NCI-H345 (cell line): ENCODE results near the gene TRIO.

Experiments used
- DNase-seq: peaks from one replicate; lab custom pipeline; 2025; lab: John Stamatoyannopoulos, UW

The TRIO gene

DNA sequence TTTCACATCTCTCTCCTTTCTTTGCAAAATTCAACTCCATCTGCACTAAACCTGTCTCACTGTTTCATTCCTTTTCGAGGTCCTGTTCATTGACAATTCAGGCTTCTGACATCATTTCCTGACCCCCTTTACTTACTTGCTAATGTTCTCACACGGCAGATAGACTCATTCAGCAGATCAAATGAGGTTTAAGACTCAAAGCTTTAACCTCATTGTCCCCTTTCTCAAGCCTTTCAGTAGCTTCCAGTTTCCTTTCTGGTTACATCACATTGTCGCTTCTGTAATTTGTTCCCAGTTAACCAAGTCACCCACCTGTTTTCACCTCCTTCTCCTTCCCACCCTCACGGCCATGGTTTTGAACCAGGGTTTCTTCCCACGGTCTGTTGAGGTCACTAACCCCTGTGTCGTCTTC lies 295.1 kb downstream of the TRIO start:
- DNase-seq: no peak

DNA sequence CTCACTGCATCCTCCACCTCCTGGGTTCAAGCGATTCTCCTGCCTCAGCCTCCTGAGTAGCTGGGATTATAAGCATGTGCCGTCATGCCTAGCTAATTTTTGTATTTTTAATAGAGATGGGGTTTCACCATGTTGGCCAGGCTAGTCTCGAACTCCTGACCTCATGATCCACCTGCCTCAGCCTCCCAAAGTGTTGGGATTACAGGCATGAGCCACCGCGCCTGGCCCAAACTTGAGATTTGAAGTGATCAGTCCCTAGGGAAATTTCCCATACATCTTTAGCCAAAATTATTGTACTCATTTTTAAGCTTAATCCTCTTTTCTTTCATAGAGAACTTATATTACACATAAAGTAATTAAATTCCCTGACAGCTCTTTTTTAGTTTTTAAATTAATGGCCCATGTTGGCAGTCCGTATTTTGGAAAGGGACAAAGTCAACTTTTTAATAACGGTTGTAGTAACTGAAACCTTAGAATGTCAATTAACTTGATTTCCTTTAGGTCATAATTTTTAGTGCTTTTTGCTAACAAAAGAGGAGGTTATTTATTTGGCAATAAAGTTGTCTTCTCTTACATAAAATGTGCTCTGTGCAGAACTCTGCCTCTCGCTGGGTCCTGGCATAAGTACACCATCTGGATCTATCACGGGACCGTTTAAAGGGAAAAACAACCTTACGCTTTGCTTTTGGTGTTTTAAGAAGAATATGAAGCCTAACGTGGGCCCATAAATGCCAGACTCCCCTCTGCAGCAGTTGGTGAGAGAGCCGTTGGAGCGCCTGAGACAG lies 296.1 kb downstream of the TRIO start:
- no peak for DNase-seq

DNA sequence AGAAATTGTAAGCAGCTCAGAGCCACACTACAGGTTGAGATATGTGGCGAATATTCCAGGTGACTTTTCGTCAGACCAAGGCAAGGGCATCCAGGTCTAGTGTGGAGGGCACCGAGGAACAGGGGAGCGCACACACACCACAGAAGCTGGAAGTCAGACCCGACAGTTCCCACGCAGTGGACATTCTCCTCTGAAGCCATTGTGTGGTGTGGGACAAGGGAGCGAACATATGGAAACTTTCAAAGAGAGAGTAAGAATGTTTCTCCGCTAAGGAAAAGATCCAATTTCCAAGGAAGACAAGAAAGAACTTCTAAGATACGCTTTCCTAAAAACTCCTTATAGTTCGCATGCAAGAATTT lies 297.1 kb downstream of the TRIO start:
- DNase-seq: no peak

DNA sequence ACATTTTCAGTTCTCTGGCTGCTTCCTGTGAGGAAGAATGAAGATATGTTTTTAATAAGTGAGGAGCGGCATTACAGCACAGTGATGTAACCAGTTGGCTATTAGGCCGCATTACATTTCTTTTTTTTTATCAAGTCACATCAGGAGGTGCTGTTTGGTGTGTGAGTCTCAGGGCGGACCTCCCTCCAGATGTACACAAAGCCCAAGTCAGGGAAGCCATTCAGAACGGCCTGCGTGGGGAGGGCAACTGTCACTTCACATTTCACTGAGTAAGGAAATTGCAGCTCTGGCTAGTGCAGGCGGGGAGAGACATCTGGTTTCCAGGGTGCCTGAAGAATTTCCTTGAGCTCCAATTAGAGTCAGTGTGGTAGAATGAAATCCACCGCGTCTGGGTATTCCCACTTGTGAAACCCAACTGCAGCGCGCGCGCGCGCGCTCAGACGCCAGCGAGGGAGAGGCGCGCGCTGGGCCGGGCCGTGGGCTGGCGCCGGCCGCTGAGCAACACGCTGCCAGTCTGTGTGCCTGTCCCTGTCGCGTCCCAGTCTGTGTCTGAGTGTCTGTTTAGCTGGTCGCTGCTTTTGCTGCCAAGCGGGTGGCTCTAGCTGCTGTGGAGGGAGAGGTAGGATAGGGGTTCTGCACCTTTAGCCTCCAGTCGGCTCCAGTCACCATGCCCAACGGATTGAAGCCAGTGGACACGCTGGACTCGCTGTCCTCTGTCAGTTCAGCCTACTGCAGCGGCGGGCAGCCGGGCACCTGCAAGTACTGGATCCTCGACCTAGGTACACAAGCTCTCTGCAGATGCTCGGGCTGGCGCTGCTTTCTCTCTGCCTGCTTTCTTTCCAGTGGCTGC lies 297.7 kb downstream of the TRIO start:
- no peak for DNase-seq

DNA sequence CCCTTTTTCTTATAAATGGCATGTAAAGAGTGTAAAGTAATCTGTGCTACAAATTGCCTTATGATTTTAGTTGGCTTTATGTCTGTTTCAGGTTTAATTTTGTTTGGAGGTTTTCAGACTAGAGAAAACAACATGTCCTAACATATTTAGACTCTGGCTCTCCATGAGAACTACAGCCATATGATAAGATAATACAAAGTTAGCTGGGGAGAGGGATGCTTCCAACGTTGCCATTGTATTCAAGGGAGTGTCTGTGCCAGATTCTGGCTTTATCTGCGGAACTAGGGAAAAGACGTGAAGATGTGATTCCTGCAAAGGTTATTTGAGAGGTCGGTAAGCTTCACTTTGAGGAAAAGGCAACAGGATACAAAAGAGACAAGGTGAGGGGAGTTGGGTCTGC lies 298.5 kb downstream of the TRIO start:
- DNase-seq: no peak

DNA sequence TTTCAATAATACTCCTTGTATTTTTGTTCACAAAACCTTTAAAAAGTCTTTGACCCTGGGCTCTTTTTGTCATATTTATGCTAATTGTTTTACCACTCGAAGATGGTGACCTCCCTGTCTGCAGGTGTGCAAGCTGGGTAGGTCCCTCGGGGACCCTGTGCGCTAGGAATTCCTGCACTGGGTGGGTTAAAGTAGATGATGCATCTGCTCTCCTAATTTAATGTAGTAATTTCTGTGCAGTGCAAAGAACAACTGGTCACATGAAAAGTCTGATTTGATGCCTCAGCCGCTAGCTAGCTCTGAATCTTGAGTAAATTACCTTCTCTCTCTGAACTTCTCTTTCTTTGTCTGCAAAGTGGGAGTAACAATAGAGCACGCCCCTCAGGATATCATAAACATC lies 299.4 kb downstream of the TRIO start:
- no peak for DNase-seq

- DNase-seq: no peak
Measured at GRCh38 chr5:14443671-14444093, 300.5 kb downstream of the TRIO start.

DNA sequence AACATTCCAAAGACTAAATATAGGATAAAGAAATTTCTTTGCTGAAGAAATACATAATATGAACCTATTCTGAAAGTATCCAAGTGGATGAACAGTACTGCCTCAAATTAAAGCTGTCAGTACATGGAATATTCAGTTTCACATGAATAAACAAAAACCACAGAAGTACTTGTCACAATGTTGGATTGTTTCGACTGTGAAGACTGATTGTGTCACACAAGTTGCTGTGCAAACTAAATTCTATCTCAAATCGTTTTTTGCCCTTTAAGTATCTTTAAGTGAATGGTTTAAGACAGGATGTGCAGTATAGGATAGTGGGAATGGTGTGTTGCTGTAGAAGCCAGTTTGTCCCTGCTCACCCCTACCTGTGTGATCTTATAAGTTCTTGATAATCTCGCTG lies 301.0 kb downstream of the TRIO start:
- DNase-seq: no peak

- no peak for DNase-seq
Measured at GRCh38 chr5:14445013-14445412, 301.9 kb downstream of the TRIO start.

DNA sequence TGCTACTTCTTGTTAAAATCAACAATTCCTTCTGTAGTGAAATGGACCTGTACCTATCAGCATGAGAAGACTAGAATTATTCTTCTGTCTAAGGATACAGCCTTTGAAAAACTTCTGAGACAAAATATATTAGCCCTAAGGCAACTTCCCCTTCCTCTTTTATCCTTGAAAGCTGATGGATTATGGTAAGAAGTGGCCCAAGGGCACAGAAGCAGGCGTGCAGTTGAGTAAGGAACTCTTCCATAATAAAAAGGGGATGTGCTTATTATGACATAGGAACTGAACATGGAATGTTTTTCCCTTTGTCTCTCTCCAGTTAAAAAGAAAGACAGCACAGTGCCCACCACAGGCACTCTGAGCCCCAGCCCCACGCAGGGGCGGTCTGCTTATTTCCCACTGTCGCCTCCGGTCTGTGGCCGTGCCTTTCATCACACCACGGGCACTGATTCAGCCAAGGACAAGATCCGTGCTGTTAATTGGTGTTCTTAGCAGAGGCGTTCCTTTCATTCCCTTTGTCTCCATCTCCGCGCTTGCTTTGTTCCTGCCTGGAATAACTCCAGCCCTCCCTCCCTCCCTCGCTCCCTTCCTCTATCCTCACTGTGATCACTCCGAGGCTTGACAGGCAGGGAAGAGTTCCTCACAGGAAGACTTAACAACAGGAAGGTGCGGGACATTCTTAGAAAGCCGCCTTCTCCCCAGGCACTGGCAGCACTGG lies 302.6 kb downstream of the TRIO start:
- peak; percentile 43 for DNase-seq

GRCh38 chr5:14447958-14448911 lies 305.1 kb downstream of the TRIO start:
- DNase-seq: no peak

DNA sequence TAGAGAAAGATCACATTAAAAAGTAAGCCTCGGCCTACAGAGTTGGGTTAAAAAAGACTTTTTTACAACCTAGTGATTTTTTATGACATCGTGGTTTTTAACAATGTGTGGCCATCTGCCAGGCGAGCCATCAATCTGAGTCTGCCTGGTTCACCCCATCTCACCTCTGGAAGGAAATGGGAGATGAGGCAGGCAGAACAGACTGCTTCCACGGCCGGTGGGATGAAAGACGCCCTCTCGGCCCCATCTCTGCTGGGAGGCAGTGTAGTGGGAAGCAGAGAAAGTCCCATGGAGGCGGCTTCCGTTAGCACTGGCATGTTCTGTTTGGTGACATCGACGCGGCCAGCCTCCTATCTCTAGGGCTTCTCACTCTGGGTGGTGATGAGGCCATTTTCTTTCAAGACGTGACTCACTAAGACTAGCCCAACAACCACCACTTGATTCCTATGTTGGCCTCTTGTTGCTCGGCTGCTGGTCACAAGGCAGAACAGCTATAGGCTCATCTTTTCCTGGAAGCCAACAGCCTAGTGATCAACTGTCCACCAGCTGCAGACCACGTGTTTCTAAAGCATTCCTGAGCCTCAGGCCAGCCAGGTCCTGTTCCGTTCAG lies 306.0 kb downstream of the TRIO start:
- no peak for DNase-seq

GRCh38 chr5:14450018-14450524 lies 306.9 kb downstream of the TRIO start:
- no peak for DNase-seq

DNA sequence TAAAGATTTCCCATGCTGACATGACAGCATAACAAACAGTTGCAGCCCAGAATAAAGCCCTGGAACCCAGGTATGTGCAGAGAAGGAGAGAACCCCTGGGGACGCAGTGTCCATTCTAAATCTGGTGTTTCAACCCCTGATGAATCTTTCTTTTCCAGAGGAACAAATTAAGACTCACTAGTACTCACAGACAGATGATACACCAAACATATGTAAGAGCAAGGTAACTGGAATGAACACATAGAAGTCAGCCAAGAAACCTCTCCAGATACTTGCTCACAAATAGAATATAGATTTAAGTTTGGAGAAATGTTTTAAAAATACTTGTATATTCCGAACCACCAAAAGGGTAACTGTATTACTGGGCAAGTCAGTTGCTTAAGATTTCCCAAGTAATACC lies 307.6 kb downstream of the TRIO start:
- no peak for DNase-seq

DNA sequence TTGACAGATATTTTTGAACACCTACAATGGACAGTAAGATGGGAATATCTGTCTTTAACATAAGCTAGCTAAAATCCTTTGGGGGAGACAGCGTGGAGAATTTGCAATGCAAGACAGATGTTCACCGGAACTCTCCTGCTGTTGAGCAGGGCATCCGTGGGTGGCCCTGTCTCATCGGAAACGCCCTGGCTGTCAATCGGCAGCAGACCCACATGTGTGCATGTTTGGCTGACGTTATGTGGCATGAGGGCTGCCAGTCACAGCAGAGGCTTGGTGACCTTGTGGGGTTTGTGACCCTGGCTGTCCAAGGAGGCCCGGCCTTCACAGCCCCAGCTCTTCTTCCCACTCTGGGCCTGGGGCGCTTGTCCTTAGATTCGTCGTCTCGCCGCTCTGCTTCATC lies 308.7 kb downstream of the TRIO start:
- no peak for DNase-seq

DNA sequence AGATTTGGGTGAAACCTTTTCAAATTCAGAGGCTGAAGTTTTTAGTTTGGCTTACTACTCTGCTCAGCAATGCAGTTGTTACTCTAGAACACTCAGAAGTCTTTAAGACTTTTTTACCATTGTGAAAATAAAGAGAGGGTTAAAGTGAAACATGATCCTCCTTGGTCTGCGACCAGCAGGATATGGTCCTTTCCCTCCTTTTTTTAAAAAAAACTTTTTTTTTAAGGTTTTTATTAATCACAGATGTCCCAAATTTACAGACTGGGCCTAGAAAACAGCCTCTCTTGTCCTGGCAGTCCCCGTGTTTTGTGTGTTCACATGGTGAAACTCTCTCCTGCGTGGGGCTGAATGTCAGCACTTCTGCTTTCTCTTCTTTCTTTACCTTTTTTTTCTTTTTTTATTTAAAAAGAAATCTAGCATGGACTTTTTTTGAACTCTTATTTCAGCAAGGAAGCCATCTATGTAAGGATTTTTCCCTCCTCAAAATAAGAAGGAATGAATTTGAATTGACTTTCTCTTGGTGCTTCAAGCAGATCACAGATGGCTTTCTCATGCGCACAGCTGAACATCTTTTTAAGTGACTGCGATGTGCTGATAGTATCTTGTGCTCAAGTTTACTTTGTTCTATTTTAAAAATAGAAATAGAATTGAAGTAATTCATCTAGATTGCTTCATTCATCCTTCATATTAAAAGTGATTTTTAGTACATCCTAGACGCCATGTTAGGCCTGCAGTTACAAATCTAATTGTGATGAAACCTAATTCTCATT lies 309.7 kb downstream of the TRIO start:
- DNase-seq: no peak

DNA sequence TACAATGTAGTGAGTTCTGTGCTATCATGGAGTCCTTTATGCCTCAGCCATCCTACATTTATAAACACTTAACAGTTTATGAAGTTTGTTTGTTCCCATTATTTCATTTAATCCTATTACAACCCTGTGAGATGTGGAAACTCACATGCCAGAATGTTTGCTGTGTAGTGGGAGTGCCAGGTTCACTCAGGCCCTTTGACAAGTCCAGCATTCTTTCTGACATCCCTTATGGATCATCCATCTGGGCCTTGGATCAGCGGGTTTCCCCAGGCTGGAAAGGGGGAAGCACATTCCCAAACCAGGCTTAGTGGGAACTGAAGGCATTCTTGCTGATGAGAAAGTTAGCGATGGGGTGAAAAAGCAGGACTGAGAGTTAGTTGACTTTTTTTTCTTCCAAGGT lies 310.3 kb downstream of the TRIO start:
- no peak for DNase-seq

- DNase-seq: no peak
Measured at GRCh38 chr5:14455814-14456321, 312.7 kb downstream of the TRIO start.

- DNase-seq: peak; percentile 84
Measured at GRCh38 chr5:14457476-14457875, 314.3 kb downstream of the TRIO start.

DNA sequence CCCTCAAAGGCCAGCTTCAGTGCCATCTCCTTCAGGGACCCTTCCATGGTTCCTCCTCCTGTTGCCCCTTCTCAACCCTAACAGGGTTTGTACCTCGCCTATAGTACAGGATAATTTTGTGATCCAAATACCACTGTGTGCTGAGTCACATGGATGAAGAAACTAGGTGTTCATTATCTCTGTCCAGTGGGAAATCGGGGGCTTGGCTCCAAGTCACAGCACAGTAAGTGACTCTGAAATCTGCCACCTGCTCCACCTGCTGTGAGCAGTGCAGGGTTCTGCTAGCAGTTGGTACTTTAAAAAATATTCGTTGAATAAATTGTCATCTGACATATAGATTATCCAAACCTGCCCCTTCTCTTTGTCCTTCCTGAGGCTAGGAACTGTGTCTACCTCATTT lies 315.3 kb downstream of the TRIO start:
- peak; percentile 61 for DNase-seq
